ENCODE measurements around the gene HS6ST3.

DNA sequence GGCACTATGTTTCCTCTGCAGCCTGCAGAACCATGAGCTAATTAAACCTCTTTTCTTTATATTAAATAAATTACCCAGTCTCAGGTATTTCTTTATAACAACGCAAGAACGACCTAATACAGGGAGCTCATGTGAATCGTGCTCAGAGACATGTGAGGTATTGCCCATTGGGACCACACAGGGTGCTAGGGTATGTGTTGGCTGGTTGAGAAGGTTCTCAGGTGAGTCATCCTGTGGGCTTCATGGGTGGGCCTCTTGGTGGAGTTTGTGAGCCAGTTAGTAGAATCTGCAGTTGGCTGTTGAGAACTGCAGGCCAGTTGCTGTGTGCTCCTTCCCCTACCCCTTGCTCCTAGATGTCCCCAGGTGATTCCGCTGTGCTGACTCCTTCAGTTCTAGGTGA, 163.0 kb downstream of the HS6ST3 start:
- no peak for TF ChIP-seq POLR2A (IDR thresholded peaks at IDR 0.05; ENCODE audit: low read length)
- no peak for TF ChIP-seq GATA1 (IDR thresholded peaks at IDR 0.05; ENCODE audit: low read depth, low read length)
